PC-3 (cell line): ENCODE data around the gene TUBB1. TPM values are rescaled to one million over a fixed set of nuclear protein-coding genes. Genes with fewer than 3 reads are reported as not detected.

Experiments
- ATAC-seq: fragments of 200-7000 bp; cut with Tn5 transposase; 2 replicates; pipeline ENCODE4 v1.9.1; 2020; ENCODE audit warnings: mild to moderate bottlenecking, moderate library complexity
- BruUV-seq: library from RNA; stranded (reverse); fragments of 400-500 nt; replicated peaks from 2 replicates; lab custom pipeline; 2021; lab: Mats Ljungman, UMichigan
- CTCF ChIA-PET: fragments of 300-600 bp; sonication (Branson Sonifier 250); formaldehyde crosslinking; loops from one replicate; lab custom pipeline; 2022; ENCODE audit warnings: antibody characterized with exemption; lab: Charles Lee
- POLR2A ChIA-PET: fragments of 300-600 bp; sonication (Branson Sonifier 250); formaldehyde crosslinking; loops from one replicate; lab custom pipeline; 2022; ENCODE audit warnings: antibody characterized with exemption; ENCODE audit not compliant: unreplicated experiment; lab: Charles Lee
- DNase-seq: peaks from one replicate; pipeline ENCODE4 v3.0.0-alpha.2; 2015
- H2AFZ ChIP-seq: fragments of 300-600 bp; sonication (generic); 2 replicates; pipeline ENCODE4 v1.6.0; 2016; ENCODE audit warnings: antibody characterized with exemption, low read length
- H3F3A ChIP-seq: fragments of 300-600 bp; sonication (generic); one replicate; pipeline ENCODE4 v1.6.0; 2017; ENCODE audit warnings: antibody characterized with exemption, low read length, control low read depth, mild to moderate bottlenecking; ENCODE audit not compliant: unreplicated experiment
- H3K27ac ChIP-seq: fragments of 300-600 bp; sonication (generic); 2 replicates; pipeline ENCODE4 v1.5.1; 2016; ENCODE audit warnings: mild to moderate bottlenecking, low read length
- H3K27me3 ChIP-seq: fragments of 300-600 bp; sonication (generic); 2 replicates; pipeline ENCODE4 v1.6.1; 2016; ENCODE audit warnings: low read length, mixed read lengths
- H3K36me3 ChIP-seq: fragments of 300-600 bp; sonication (generic); 2 replicates; pipeline ENCODE4 v1.6.1; 2016; ENCODE audit warnings: low read depth, mixed run types, low read length, mixed read lengths
- H3K4me1 ChIP-seq: fragments of 300-600 bp; sonication (generic); 2 replicates; pipeline ENCODE4 v1.5.1; 2016; ENCODE audit warnings: low read length; ENCODE audit not compliant: insufficient read depth
- H3K4me2 ChIP-seq: fragments of 300-600 bp; sonication (generic); 2 replicates; pipeline ENCODE4 v1.6.0; 2016; ENCODE audit warnings: low read length
- H3K4me3 ChIP-seq: fragments of 300-600 bp; sonication (generic); 2 replicates; pipeline ENCODE4 v1.5.1; 2016; ENCODE audit warnings: mild to moderate bottlenecking, low read length, mixed read lengths
- H3K79me2 ChIP-seq: fragments of 300-600 bp; sonication (generic); 2 replicates; pipeline ENCODE4 v1.6.1; 2017; ENCODE audit warnings: low read length, mixed read lengths
- H3K9ac ChIP-seq: fragments of 300-600 bp; sonication (generic); 2 replicates; pipeline ENCODE4 v1.6.0; 2016; ENCODE audit warnings: mild to moderate bottlenecking, low read length
- H3K9me2 ChIP-seq: fragments of 300-600 bp; sonication (generic); replicated peaks from 2 replicates; pipeline ENCODE4 v1.6.1; 2016; ENCODE audit warnings: mixed run types, low read length, mixed read lengths
- H3K9me3 ChIP-seq: fragments of 300-600 bp; sonication (generic); 2 replicates; pipeline ENCODE4 v1.6.1; 2016; ENCODE audit warnings: low read length, mixed read lengths
- H4K20me1 ChIP-seq: fragments of 300-600 bp; sonication (generic); 2 replicates; pipeline ENCODE4 v1.6.1; 2016; ENCODE audit warnings: low read length, mixed read lengths
- EZH2 ChIP-seq: fragments of 300-600 bp; sonication (generic); IDR thresholded peaks from one replicate; pipeline ENCODE4 v1.6.1; 2017; ENCODE audit warnings: antibody characterized with exemption, mild to moderate bottlenecking, low read length; ENCODE audit not compliant: unreplicated experiment
- EZH2phosphoT487 ChIP-seq: fragments of 300-600 bp; sonication (generic); IDR thresholded peaks from 2 replicates; pipeline ENCODE4 v1.6.1; 2018; ENCODE audit warnings: mild to moderate bottlenecking, antibody characterized with exemption, low read length, borderline replicate concordance
- intact Hi-C: fragments of 100-400 bp; cut with micrococcal nuclease; formaldehyde crosslinking; loops from 2 replicates; pipeline ENCODE4 v1.9.0; 2023
- total RNA-seq: library from RNA; depleted of rRNA; stranded (reverse); fragments of >200 nt; gene quantifications from 2 replicates; pipeline ENCODE4 v1.2.3, GENCODE V29; 2014
- TF ChIP-seq, protein P1 (sequence below): fragments of 300-600 bp; sonication (generic); conservative IDR thresholded peaks from 2 replicates; pipeline ENCODE4 v1.5.1; 2017; ENCODE audit warnings: antibody characterized with exemption, low read depth, mild to moderate bottlenecking, low read length

The TUBB1 gene
- total RNA-seq, 1 experiment from 2014 or later: not detected

DNA sequence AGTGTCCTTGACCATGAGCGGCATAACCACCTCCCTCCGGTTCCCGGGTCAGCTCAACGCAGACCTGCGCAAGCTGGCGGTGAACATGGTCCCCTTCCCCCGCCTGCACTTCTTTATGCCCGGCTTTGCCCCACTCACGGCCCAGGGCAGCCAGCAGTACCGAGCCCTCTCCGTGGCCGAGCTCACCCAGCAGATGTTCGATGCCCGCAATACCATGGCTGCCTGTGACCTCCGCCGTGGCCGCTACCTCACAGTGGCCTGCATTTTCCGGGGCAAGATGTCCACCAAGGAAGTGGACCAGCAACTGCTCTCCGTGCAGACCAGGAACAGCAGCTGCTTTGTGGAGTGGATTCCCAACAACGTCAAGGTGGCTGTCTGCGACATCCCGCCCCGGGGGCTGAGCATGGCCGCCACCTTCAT, 4.9 kb downstream of the TUBB1 start:
- no peak for DNase-seq
- H3K4me2 ChIP-seq: no peak overlapping the region
- H3K79me2 ChIP-seq: peaks cover 46% of the 10 kb centered on the region
- no TSS peak for BruUV-seq
- POLR2A ChIA-PET: no interaction called here
- no peak overlapping the region for H3K27ac ChIP-seq
- H3K9ac ChIP-seq: no peak overlapping the region
- TF ChIP-seq, protein P1, sequence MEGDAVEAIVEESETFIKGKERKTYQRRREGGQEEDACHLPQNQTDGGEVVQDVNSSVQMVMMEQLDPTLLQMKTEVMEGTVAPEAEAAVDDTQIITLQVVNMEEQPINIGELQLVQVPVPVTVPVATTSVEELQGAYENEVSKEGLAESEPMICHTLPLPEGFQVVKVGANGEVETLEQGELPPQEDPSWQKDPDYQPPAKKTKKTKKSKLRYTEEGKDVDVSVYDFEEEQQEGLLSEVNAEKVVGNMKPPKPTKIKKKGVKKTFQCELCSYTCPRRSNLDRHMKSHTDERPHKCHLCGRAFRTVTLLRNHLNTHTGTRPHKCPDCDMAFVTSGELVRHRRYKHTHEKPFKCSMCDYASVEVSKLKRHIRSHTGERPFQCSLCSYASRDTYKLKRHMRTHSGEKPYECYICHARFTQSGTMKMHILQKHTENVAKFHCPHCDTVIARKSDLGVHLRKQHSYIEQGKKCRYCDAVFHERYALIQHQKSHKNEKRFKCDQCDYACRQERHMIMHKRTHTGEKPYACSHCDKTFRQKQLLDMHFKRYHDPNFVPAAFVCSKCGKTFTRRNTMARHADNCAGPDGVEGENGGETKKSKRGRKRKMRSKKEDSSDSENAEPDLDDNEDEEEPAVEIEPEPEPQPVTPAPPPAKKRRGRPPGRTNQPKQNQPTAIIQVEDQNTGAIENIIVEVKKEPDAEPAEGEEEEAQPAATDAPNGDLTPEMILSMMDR: no peak
- TF ChIP-seq EZH2phosphoT487 (no peak), EZH2 (no peak)
- no peak overlapping the region for H2AFZ ChIP-seq
- intact Hi-C loops: no loop called here
- H3K4me1 ChIP-seq: peaks cover 25% of the 10 kb centered on the region
- no peaks in the 10 kb centered on the region for H3K27me3 ChIP-seq
- CTCF ChIA-PET: no interaction called here
- H3K4me3 ChIP-seq: no peak overlapping the region
- no peaks in the 10 kb centered on the region for H3K9me2 ChIP-seq
- H3F3A ChIP-seq: no peaks in the 10 kb centered on the region
- ATAC-seq: no peak
- peaks cover 52% of the 10 kb centered on the region for H3K36me3 ChIP-seq
- H3K9me3 ChIP-seq: no peaks in the 10 kb centered on the region
- peaks cover 28% of the 10 kb centered on the region for H4K20me1 ChIP-seq

DNA sequence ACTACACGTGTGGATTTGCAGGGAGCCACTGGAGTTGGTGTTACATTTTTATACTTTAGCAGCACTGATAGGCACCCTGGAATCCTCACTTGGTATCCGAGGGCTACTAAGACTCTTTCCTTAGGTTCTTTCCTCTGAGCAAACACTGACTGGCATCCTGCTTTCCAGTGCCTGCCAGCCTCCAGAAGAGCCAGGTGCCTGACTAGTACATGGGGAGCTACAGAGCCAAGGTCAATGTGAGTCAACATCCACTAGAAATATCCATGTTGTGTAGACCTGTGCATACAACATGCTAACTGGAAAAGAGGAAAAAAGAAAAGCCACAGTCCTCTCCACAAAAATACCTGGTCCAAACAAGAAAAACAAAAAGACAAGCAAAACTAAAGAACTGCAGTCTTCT, 5.9 kb downstream of the TUBB1 start:
- Histone ChIP-seq H3K79me2 (peaks cover 56% of the 10 kb centered on the region), H3K4me2 (no peak overlapping the region), H3K9me3 (no peaks in the 10 kb centered on the region), H4K20me1 (peaks cover 37% of the 10 kb centered on the region), H3K27ac (no peak overlapping the region), H2AFZ (no peak overlapping the region), H3K4me3 (no peak overlapping the region), H3K36me3 (peaks cover 62% of the 10 kb centered on the region), H3K9ac (no peak overlapping the region), H3F3A (no peaks in the 10 kb centered on the region), H3K4me1 (peaks cover 34% of the 10 kb centered on the region), H3K27me3 (no peaks in the 10 kb centered on the region), H3K9me2 (no peaks in the 10 kb centered on the region)
- DNase-seq (no peak), ATAC-seq (no peak)
- TF ChIP-seq EZH2 (no peak), EZH2phosphoT487 (no peak)
- TF ChIP-seq, protein P1: no peak
- POLR2A ChIA-PET: no interaction called here
- intact Hi-C loops: loop anchor here (5.0 kb wide), 1 partner anchor 43 kb away; the partner anchor contains the start of gene NELFCD
- CTCF ChIA-PET: interaction anchor here (0.5 kb wide), 1 partner anchor 198 kb away, joined by 8 read pairs; no protein-coding TSS in a partner anchor
- no TSS peak for BruUV-seq

DNA sequence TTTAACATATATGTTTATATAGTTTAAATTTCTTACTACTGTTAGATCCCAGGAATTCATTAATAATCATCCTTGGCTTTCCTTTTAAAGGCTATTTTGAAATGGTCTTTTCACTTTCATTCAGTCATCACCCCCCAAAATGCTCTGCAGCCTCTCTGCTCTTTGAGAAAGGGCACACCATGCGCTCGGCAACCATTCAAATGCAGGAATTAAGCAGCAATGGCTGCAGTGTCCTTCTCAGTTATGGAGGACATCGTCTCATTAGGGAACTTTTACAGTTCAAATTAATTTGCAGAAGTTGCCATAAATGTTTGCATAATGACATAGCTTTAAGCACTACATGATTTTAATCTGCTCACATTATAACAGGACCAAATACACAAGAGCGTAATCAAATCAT, 6.3 kb downstream of the TUBB1 start:
- Histone ChIP-seq H3K4me1 (peaks cover 39% of the 10 kb centered on the region), H3K4me3 (no peak overlapping the region), H2AFZ (no peak overlapping the region), H3K9me2 (no peaks in the 10 kb centered on the region), H3K4me2 (no peak overlapping the region), H3K27me3 (no peaks in the 10 kb centered on the region), H3K79me2 (peaks cover 60% of the 10 kb centered on the region), H3K36me3 (peaks cover 64% of the 10 kb centered on the region), H3K9ac (no peak overlapping the region), H3K9me3 (no peaks in the 10 kb centered on the region), H3K27ac (no peak overlapping the region), H4K20me1 (peaks cover 41% of the 10 kb centered on the region), H3F3A (no peaks in the 10 kb centered on the region)
- CTCF ChIA-PET: interaction anchor here (0.5 kb wide), 1 partner anchor 197 kb away, joined by 8 read pairs; no protein-coding TSS in a partner anchor
- TF ChIP-seq, protein P1: no peak
- TF ChIP-seq EZH2phosphoT487: no peak
- ATAC-seq (no peak), DNase-seq (no peak)
- POLR2A ChIA-PET: no interaction called here
- intact Hi-C loops: loop anchor here (5.0 kb wide), 1 partner anchor 43 kb away; the partner anchor contains the start of gene NELFCD
- no TSS peak for BruUV-seq
